ENCODE results near the gene LCLAT1. TPM values are rescaled to one million over a fixed set of nuclear protein-coding genes. Genes with fewer than 3 reads are reported as not detected.

LCLAT1 gene
- total RNA-seq, 1 experiment from 2014 or later = 36.0 TPM

DNA sequence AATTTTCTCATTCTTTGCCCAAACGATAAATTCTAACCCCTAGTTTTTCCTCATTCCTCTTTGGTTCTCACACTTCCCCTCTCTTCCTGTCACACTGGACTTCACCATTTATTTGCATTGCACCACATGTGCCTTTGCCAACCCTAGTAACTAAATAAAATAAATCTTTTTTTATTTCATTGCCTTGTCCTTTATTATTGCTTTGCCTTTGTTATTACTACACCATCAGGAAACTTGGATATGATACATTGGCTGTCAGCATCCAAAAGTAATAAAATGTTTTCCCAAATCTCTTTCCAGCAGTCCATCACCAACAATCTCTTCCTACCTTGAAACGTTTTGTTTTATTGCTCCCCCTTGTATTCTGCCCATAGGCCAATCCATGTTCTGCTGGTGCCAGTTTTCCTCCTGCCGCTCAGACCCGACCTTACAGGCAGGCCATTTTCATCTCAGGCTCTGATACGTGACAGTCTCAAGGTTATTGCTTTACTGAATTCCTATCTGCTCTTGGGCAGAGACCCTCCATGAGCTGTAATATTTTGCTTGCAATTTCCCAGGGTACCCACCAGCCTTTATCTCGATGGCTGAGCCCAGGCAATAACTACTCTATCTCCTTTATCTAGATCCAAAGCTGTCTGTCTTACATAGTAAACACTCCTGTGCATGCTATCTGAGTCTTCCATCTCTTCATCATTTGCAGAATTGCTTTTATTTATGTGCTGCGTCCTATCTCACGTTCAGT, 19.3 kb upstream of the LCLAT1 start:
- BruUV-seq (replicated peaks) = no TSS peak
- ATAC-seq (no peak), DNase-seq (ENCODE audit: low read depth, low spot score) (no peak)
- H3K27me3 ChIP-seq (ENCODE audit: control insufficient read depth, insufficient read depth, low read length) = no peaks in the 10 kb centered on the region
- in situ Hi-C loops (cut with HindIII; ENCODE audit: low pct_unique_long_range_greater_than_20kb, low sequenced_read_pairs) = no loop called here
- ChIA-PET POLR2A (no interaction called here), CTCF (no interaction called here)
- H3K36me3 ChIP-seq (ENCODE audit: control insufficient read depth, insufficient read depth, low read length) = no peaks in the 10 kb centered on the region
- no peaks in the 10 kb centered on the region for H3K4me1 ChIP-seq (ENCODE audit: control insufficient read depth, insufficient read depth, low read length)
- H3K4me3 ChIP-seq (ENCODE audit: low read depth in 2 of 2, low read length in 2 of 2) = no peak overlapping the region
- no peaks in the 10 kb centered on the region for H3K9me3 ChIP-seq (ENCODE audit: control insufficient read depth, insufficient read depth, low read depth, low read length)
- TF ChIP-seq, protein P1, sequence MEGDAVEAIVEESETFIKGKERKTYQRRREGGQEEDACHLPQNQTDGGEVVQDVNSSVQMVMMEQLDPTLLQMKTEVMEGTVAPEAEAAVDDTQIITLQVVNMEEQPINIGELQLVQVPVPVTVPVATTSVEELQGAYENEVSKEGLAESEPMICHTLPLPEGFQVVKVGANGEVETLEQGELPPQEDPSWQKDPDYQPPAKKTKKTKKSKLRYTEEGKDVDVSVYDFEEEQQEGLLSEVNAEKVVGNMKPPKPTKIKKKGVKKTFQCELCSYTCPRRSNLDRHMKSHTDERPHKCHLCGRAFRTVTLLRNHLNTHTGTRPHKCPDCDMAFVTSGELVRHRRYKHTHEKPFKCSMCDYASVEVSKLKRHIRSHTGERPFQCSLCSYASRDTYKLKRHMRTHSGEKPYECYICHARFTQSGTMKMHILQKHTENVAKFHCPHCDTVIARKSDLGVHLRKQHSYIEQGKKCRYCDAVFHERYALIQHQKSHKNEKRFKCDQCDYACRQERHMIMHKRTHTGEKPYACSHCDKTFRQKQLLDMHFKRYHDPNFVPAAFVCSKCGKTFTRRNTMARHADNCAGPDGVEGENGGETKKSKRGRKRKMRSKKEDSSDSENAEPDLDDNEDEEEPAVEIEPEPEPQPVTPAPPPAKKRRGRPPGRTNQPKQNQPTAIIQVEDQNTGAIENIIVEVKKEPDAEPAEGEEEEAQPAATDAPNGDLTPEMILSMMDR (IDR thresholded peaks at IDR 0.05) = no peak
- TF ChIP-seq POLR2AphosphoS5 (IDR thresholded peaks at IDR 0.05; ENCODE audit: low read depth, low read length) (no peak), SIN3A (IDR thresholded peaks at IDR 0.05; ENCODE audit: borderline replicate concordance, insufficient read depth, low read depth, low read length) (no peak), TCF7L2 (IDR thresholded peaks at IDR 0.05; ENCODE audit: low read depth, low read length) (no peak)
- TF ChIP-seq, protein P2, sequence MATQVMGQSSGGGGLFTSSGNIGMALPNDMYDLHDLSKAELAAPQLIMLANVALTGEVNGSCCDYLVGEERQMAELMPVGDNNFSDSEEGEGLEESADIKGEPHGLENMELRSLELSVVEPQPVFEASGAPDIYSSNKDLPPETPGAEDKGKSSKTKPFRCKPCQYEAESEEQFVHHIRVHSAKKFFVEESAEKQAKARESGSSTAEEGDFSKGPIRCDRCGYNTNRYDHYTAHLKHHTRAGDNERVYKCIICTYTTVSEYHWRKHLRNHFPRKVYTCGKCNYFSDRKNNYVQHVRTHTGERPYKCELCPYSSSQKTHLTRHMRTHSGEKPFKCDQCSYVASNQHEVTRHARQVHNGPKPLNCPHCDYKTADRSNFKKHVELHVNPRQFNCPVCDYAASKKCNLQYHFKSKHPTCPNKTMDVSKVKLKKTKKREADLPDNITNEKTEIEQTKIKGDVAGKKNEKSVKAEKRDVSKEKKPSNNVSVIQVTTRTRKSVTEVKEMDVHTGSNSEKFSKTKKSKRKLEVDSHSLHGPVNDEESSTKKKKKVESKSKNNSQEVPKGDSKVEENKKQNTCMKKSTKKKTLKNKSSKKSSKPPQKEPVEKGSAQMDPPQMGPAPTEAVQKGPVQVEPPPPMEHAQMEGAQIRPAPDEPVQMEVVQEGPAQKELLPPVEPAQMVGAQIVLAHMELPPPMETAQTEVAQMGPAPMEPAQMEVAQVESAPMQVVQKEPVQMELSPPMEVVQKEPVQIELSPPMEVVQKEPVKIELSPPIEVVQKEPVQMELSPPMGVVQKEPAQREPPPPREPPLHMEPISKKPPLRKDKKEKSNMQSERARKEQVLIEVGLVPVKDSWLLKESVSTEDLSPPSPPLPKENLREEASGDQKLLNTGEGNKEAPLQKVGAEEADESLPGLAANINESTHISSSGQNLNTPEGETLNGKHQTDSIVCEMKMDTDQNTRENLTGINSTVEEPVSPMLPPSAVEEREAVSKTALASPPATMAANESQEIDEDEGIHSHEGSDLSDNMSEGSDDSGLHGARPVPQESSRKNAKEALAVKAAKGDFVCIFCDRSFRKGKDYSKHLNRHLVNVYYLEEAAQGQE (IDR thresholded peaks at IDR 0.05; ENCODE audit: insufficient read depth in 1 of 2, low read depth in 2 of 2, low read length in 1 of 2) = no peak
- intact Hi-C loops (cut with micrococcal nuclease; ENCODE audit: unreplicated experiment) = no loop called here
- H3K27ac ChIP-seq (ENCODE audit: low read length) = no peak overlapping the region

DNA sequence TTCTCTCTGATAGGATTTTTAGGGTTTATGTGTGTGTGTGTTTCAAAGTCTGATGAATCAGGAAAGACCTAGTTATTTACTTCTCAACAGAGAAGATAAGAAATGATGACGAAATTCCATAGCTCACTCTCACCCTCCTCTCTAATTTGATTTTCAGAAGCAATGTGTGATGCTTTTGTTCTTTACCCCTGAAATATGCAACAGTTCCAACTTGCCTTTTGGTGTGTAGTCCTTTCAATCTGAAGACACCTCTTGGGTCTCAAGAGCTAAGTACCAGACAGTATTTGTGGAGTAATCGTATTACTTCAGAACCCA, 18.7 kb upstream of the LCLAT1 start:
- in situ Hi-C loops (cut with HindIII; ENCODE audit: low pct_unique_long_range_greater_than_20kb, low sequenced_read_pairs) = no loop called here
- Histone ChIP-seq H3K4me3 (ENCODE audit: low read depth in 2 of 2, low read length in 2 of 2) (no peak overlapping the region), H3K36me3 (ENCODE audit: control insufficient read depth, insufficient read depth, low read length) (no peaks in the 10 kb centered on the region), H3K4me1 (ENCODE audit: control insufficient read depth, insufficient read depth, low read length) (no peaks in the 10 kb centered on the region), H3K9me3 (ENCODE audit: control insufficient read depth, insufficient read depth, low read depth, low read length) (no peaks in the 10 kb centered on the region), H3K27me3 (ENCODE audit: control insufficient read depth, insufficient read depth, low read length) (no peaks in the 10 kb centered on the region), H3K27ac (ENCODE audit: low read length) (no peak overlapping the region)
- POLR2A ChIA-PET = no interaction called here
- CTCF ChIA-PET = no interaction called here
- TF ChIP-seq POLR2AphosphoS5 (IDR thresholded peaks at IDR 0.05; ENCODE audit: low read depth, low read length) (no peak), SIN3A (IDR thresholded peaks at IDR 0.05; ENCODE audit: borderline replicate concordance, insufficient read depth, low read depth, low read length) (no peak), TCF7L2 (IDR thresholded peaks at IDR 0.05; ENCODE audit: low read depth, low read length) (no peak)
- TF ChIP-seq, protein P2 (IDR thresholded peaks at IDR 0.05; ENCODE audit: insufficient read depth in 1 of 2, low read depth in 2 of 2, low read length in 1 of 2) = no peak
- TF ChIP-seq, protein P1 (IDR thresholded peaks at IDR 0.05) = no peak
- intact Hi-C loops (cut with micrococcal nuclease; ENCODE audit: unreplicated experiment) = no loop called here
- DNase-seq (ENCODE audit: low read depth, low spot score) = no peak
- BruUV-seq (replicated peaks) = no TSS peak
- no peak for ATAC-seq
